CD14-positive monocyte (primary cell): ENCODE results near the gene DUS1L. TPM values are rescaled to one million over a fixed set of nuclear protein-coding genes. Genes with fewer than 3 reads are reported as not detected.

Source experiments
- DNase-seq, 3 donors: peaks; one replicate each; pipeline ENCODE4 v3.0.0-alpha.2; 2011 to 2022
- H2AFZ ChIP-seq: 2 replicates; pipeline ENCODE4 v1.6.0; 2012; ENCODE audit warnings: mild to moderate bottlenecking, low read depth, low read length, inconsistent platforms; ENCODE audit not compliant: insufficient read depth, poor library complexity, severe bottlenecking
- H3K27ac ChIP-seq, 2 donors: 1 replicate in 1 of 2; 2 replicates in 1 of 2; pipeline ENCODE4 v1.5.1; 2012 to 2013; ENCODE audit warnings: low read length in 2 of 2, control low read depth in 1 of 2, inconsistent platforms in 1 of 2, low read depth in 1 of 2, mild to moderate bottlenecking in 1 of 2
- H3K27me3 ChIP-seq, 2 donors: one replicate each; pipeline versions ENCODE4 v1.6.0 to v1.6.1; 2011 to 2013; ENCODE audit warnings: low read length in 2 of 2; ENCODE audit not compliant: control insufficient read depth in 2 of 2, insufficient read depth in 2 of 2
- H3K36me3 ChIP-seq, 2 donors: replicated peaks in 1 of 2; 1 replicate in 1 of 2; 2 replicates in 1 of 2; pipeline versions ENCODE4 v1.5.1 to v1.6.1; 2012 to 2013; ENCODE audit warnings: low read length in 2 of 2, control low read depth in 1 of 2, inconsistent platforms in 1 of 2, mild to moderate bottlenecking in 1 of 2; ENCODE audit not compliant: insufficient read depth in 2 of 2, control insufficient read depth in 1 of 2
- H3K4me1 ChIP-seq, 2 donors: 1 replicate in 1 of 2; 2 replicates in 1 of 2; pipeline versions ENCODE4 v1.5.1 to v1.6.1; 2012 to 2013; ENCODE audit warnings: low read length in 2 of 2, control low read depth in 1 of 2, inconsistent platforms in 1 of 2, mild to moderate bottlenecking in 1 of 2, moderate library complexity in 1 of 2; ENCODE audit not compliant: insufficient read depth in 2 of 2, control insufficient read depth in 1 of 2
- H3K4me2 ChIP-seq: replicated peaks from 2 replicates; pipeline ENCODE3; 2012; ENCODE audit warnings: low read length, moderate library complexity, mild to moderate bottlenecking; ENCODE audit not compliant: poor library complexity, severe bottlenecking; ENCODE audit errors: extremely low read depth
- H3K4me3 ChIP-seq, 3 experiments: fragments of 200-600 bp in 1 of 3; sonication (generic) in 1 of 3; replicated peaks in 1 of 3; 1 replicate in 2 of 3; 2 replicates in 1 of 3; pipeline ENCODE4 v1.5.1; 2011 to 2013; ENCODE audit warnings: low read length in 3 of 3, mild to moderate bottlenecking in 3 of 3, control low read depth in 2 of 3, low read depth in 2 of 3, inconsistent platforms in 1 of 3, moderate library complexity in 1 of 3
- H3K79me2 ChIP-seq: 2 replicates; pipeline ENCODE4 v1.6.0; 2012; ENCODE audit warnings: mild to moderate bottlenecking, control low read depth, inconsistent platforms, low read length, moderate library complexity; ENCODE audit not compliant: insufficient read depth
- H3K9ac ChIP-seq: 2 replicates; pipeline ENCODE4 v1.6.0; 2017; ENCODE audit warnings: low read length, mild to moderate bottlenecking; ENCODE audit not compliant: insufficient read depth, poor library complexity, severe bottlenecking
- H3K9me3 ChIP-seq, 2 donors: replicated peaks in 1 of 2; 1 replicate in 1 of 2; 2 replicates in 1 of 2; pipeline versions ENCODE4 v1.5.1 to v1.6.1; 2012 to 2013; ENCODE audit warnings: low read length in 2 of 2, control low read depth in 1 of 2; ENCODE audit not compliant: control insufficient read depth in 1 of 2, insufficient read depth in 1 of 2
- H4K20me1 ChIP-seq: 2 replicates; pipeline ENCODE4 v1.6.0; 2012; ENCODE audit warnings: mild to moderate bottlenecking, low read length, control low read depth, moderate library complexity; ENCODE audit not compliant: insufficient read depth
- H3K27ac Mint-ChIP-seq, 7 donors: one replicate each; pipeline ENCODE4 v1.8.0; 2020; ENCODE audit warnings: mild to moderate bottlenecking in 7 of 7, mixed read lengths in 7 of 7, moderate library complexity in 6 of 7, inconsistent platforms in 2 of 7
- H3K27me3 Mint-ChIP-seq, 3 donors: one replicate each; pipeline ENCODE4 v1.8.0; 2021 to 2022; ENCODE audit warnings: low read depth in 3 of 3, mild to moderate bottlenecking in 3 of 3, mixed read lengths in 3 of 3, moderate library complexity in 3 of 3, inconsistent platforms in 1 of 3
- H3K36me3 Mint-ChIP-seq, 2 donors: one replicate each; pipeline ENCODE4 v1.8.0; 2020; ENCODE audit warnings: mixed read lengths in 2 of 2, inconsistent platforms in 1 of 2, mild to moderate bottlenecking in 1 of 2
- H3K4me1 Mint-ChIP-seq: one replicate; pipeline ENCODE4 v1.8.0; 2020; ENCODE audit warnings: mild to moderate bottlenecking, mixed read lengths
- H3K4me3 Mint-ChIP-seq, 2 donors: one replicate each; pipeline ENCODE4 v1.8.0; 2020; ENCODE audit warnings: mild to moderate bottlenecking in 2 of 2, mixed read lengths in 2 of 2, moderate library complexity in 1 of 2
- H3K9me3 Mint-ChIP-seq, 7 donors: one replicate each; pipeline ENCODE4 v1.8.0; 2020 to 2022; ENCODE audit warnings: mixed read lengths in 7 of 7, mild to moderate bottlenecking in 6 of 7, moderate library complexity in 6 of 7, inconsistent platforms in 2 of 7
- WGBS: methylation state at CpG from one replicate; pipeline ENCODE4 v1.1.5; 2013; ENCODE audit warnings: missing lambda C conversion rate; ENCODE audit not compliant: insufficient coverage; 5-methylcytosine and 5-hydroxymethylcytosine counted together
- intact Hi-C, 2 donors: fragments of 100-400 bp; cut with micrococcal nuclease; formaldehyde crosslinking; loops; one replicate each; pipeline versions ENCODE4 v1.15.0 to v1.15.1; 2023
- polyA plus RNA-seq, 3 donors: library from polyadenylated mRNA; depleted of rRNA in 1 of 3; unstranded in 2 of 3; stranded (reverse) in 1 of 3; fragments of 300-500 nt in 2 of 3; fragments of >200 nt in 1 of 3; fragmentation: Illumina TruSeq in 2 of 3; gene quantifications; 1 replicate in 2 of 3; 2 replicates in 1 of 3; pipeline ENCODE4 v1.2.3, GENCODE V29; 2012 to 2021
- TF ChIP-seq, protein P1 (sequence below): fragments of 200-600 bp; IDR thresholded peaks from one replicate; pipeline ENCODE4 v1.8.0; 2022; ENCODE audit warnings: antibody characterized with exemption, mild to moderate bottlenecking

Gene DUS1L
- polyA plus RNA-seq, 3 donors = 23.9 to 175 (median 47.6) TPM

DNA sequence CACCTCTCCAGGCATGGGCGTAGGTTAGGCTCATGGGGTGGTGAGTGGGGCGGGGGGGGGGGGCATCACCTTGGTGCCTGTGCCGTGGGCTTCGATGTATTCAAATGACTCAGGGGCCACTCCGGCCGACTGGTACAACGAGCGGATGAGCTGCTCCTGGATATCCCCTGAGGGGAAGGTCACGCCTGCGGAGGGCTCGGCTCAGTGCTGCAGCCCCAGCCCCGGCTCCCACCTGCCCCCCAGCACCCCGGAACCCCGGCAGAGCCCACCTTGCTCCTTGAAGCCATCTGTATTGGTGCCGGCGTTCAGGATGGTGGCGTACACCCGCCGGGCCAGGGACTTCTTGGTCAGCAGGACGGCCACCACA is 27.0 kb upstream of the DUS1L start:
- peaks cover 6% of the 10 kb centered on the region for H3K79me2 ChIP-seq
- no peaks in the 10 kb centered on the region for H3K9me3 Mint-ChIP-seq
- no peak overlapping the region for H3K27ac ChIP-seq
- intact Hi-C loops = loop anchor here in 1 of 2 donors (10.0 kb wide), 1 partner anchor 58 kb away; the partner anchor contains the start of genes DCXR and RAC3
- WGBS = 99% methylated on average over 13 of the region's 20 CpGs
- H2AFZ ChIP-seq = no peak overlapping the region
- H3K27me3 Mint-ChIP-seq = no peaks in the 10 kb centered on the region
- TF ChIP-seq, protein P1, sequence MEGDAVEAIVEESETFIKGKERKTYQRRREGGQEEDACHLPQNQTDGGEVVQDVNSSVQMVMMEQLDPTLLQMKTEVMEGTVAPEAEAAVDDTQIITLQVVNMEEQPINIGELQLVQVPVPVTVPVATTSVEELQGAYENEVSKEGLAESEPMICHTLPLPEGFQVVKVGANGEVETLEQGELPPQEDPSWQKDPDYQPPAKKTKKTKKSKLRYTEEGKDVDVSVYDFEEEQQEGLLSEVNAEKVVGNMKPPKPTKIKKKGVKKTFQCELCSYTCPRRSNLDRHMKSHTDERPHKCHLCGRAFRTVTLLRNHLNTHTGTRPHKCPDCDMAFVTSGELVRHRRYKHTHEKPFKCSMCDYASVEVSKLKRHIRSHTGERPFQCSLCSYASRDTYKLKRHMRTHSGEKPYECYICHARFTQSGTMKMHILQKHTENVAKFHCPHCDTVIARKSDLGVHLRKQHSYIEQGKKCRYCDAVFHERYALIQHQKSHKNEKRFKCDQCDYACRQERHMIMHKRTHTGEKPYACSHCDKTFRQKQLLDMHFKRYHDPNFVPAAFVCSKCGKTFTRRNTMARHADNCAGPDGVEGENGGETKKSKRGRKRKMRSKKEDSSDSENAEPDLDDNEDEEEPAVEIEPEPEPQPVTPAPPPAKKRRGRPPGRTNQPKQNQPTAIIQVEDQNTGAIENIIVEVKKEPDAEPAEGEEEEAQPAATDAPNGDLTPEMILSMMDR = no peak
- no peaks in the 10 kb centered on the region for H4K20me1 ChIP-seq
- H3K4me2 ChIP-seq = no peak overlapping the region
- H3K4me1 Mint-ChIP-seq = peaks cover 5% of the 10 kb centered on the region
- no peak for DNase-seq
- H3K4me1 ChIP-seq = peaks cover 9 to 15% of the 10 kb centered on the region in 2 donors
- H3K9me3 ChIP-seq = no peaks in the 10 kb centered on the region
- no peaks in the 10 kb centered on the region for H3K27me3 ChIP-seq
- H3K4me3 ChIP-seq = no peak overlapping the region
- peaks cover 64 to 65% of the 10 kb centered on the region in 2 donors for H3K36me3 ChIP-seq
- no peak overlapping the region for H3K4me3 Mint-ChIP-seq
- H3K27ac Mint-ChIP-seq = no peak overlapping the region
- peaks cover 16 to 42% of the 10 kb centered on the region in 2 donors for H3K36me3 Mint-ChIP-seq
- H3K9ac ChIP-seq = no peak overlapping the region

DNA sequence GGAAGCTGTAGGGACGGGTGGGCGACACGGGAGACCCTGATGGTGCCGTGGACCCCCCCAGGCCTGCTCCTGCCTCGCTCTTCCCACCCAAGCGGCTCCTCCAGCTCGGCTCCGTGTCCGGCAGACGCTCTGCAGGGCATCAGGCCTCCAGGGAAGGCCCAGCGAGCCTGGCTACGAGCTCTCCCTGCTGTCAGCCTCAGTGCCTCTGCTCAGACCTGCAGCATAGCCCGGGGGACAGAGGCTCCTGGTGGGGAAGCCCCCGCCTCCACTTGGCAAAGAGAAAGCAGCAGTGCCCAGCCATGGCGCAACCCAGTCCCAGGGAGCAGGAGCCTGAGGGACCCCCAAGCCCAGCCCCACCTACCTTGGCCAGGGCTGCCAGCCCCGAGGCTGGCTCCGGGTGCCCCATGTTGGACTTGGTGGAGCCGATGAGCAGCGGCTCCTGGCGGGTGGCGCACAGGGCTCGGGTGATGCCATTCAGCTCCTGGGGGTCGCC is 26.5 kb upstream of the DUS1L start:
- Histone ChIP-seq H3K4me3 (no peak overlapping the region), H3K4me2 (no peak overlapping the region), H3K4me1 (peaks cover 8 to 10% of the 10 kb centered on the region in 2 donors), H3K9ac (no peak overlapping the region), H3K36me3 (peaks cover 69 to 70% of the 10 kb centered on the region in 2 donors), H3K27me3 (no peaks in the 10 kb centered on the region), H3K79me2 (peaks cover 6% of the 10 kb centered on the region), H3K27ac (no peak overlapping the region), H4K20me1 (no peaks in the 10 kb centered on the region), H3K9me3 (no peaks in the 10 kb centered on the region), H2AFZ (no peak overlapping the region)
- peak overlapping the region in 1 of 7 donors; percentile 6 for H3K27ac Mint-ChIP-seq
- H3K9me3 Mint-ChIP-seq = no peaks in the 10 kb centered on the region
- DNase-seq = no peak
- H3K36me3 Mint-ChIP-seq = peaks cover 18 to 46% of the 10 kb centered on the region in 2 donors
- peaks cover 0 to 2% (median 0%) of the 10 kb centered on the region in 3 donors for H3K27me3 Mint-ChIP-seq
- 100% methylated on average over 22 of the region's 23 CpGs for WGBS
- H3K4me1 Mint-ChIP-seq = peaks cover 5% of the 10 kb centered on the region
- H3K4me3 Mint-ChIP-seq = no peak overlapping the region
- TF ChIP-seq, protein P1 = no peak
- intact Hi-C loops = loop anchor here in 1 of 2 donors (10.0 kb wide), 1 partner anchor 57 kb away; the partner anchor contains the start of genes DCXR and RAC3
